HG02884 (cell line): Measurements from ENCODE around the gene FABP2.
"Not testable (repeated sequence)": the region's sequence is repeated elsewhere in the genome, so short reads cannot be mapped to it uniquely, and the experiment has no call there.

Source experiments
- ATAC-seq: cut with Tn5 transposase; IDR thresholded peaks from one replicate; pipeline ENCODE4 v1.9.1; 2021; ENCODE audit warnings: mild to moderate bottlenecking, moderate library complexity; ENCODE audit not compliant: unreplicated experiment

The FABP2 gene

GRCh38 chr4:119321921-119322687, at the start of gene FABP2:
FABP2 (minus strand) TSS chr4:119322138; CDS start chr4:119322102, 36 bp downstream.
- ATAC-seq = no peak

- not testable (repeated sequence) for ATAC-seq
Measured at GRCh38 chr4:119370951-119371683, 49.2 kb upstream of the FABP2 start.

GRCh38 chr4:119370392-119370791, 48.5 kb upstream of the FABP2 start:
- peak; percentile 100 for ATAC-seq

GRCh38 chr4:119366802-119367201, 44.9 kb upstream of the FABP2 start:
- ATAC-seq = not testable (repeated sequence)

- not testable (repeated sequence) for ATAC-seq
Measured at GRCh38 chr4:119364203-119364602, 42.3 kb upstream of the FABP2 start.

GRCh38 chr4:119363372-119363771, 41.4 kb upstream of the FABP2 start:
- ATAC-seq = not testable (repeated sequence)

- not testable (repeated sequence) for ATAC-seq
Measured at GRCh38 chr4:119362413-119362812, 40.5 kb upstream of the FABP2 start.

- ATAC-seq = not testable (repeated sequence)
Measured at GRCh38 chr4:119359873-119360272, 37.9 kb upstream of the FABP2 start.

GRCh38 chr4:119356796-119357195, 34.9 kb upstream of the FABP2 start:
- not testable (repeated sequence) for ATAC-seq

- ATAC-seq = not testable (repeated sequence)
Measured at GRCh38 chr4:119356041-119356440, 34.1 kb upstream of the FABP2 start.

- ATAC-seq = peak; percentile 67
Measured at GRCh38 chr4:119353364-119353763, 31.4 kb upstream of the FABP2 start.

GRCh38 chr4:119348169-119348568, 26.2 kb upstream of the FABP2 start:
- not testable (repeated sequence) for ATAC-seq

- not testable (repeated sequence) for ATAC-seq
Measured at GRCh38 chr4:119343293-119343692, 21.4 kb upstream of the FABP2 start.

GRCh38 chr4:119339895-119340294, 18.0 kb upstream of the FABP2 start:
- not testable (repeated sequence) for ATAC-seq

GRCh38 chr4:119337010-119337409, 15.1 kb upstream of the FABP2 start:
- no peak for ATAC-seq

GRCh38 chr4:119336332-119336979, 14.5 kb upstream of the FABP2 start:
- not testable (repeated sequence) for ATAC-seq

- no peak for ATAC-seq
Measured at GRCh38 chr4:119329835-119330620, 8.1 kb upstream of the FABP2 start.

GRCh38 chr4:119328695-119329094, 6.8 kb upstream of the FABP2 start:
- ATAC-seq = no peak

GRCh38 chr4:119317990-119318389, 3.9 kb downstream of the FABP2 start:
- ATAC-seq = no peak

GRCh38 chr4:119315036-119315435, 6.9 kb downstream of the FABP2 start:
- ATAC-seq = no peak

- peak; percentile 92 for ATAC-seq
Measured at GRCh38 chr4:119314356-119314755, 7.6 kb downstream of the FABP2 start.
